DMS79 (cell line): Measurements from ENCODE around the gene SATB1.
"Not testable (repeated sequence)": the region's sequence is repeated elsewhere in the genome, so short reads cannot be mapped to it uniquely, and the experiment has no call there.

Experiments
- DNase-seq: peaks from one replicate; lab custom pipeline; 2025; lab: John Stamatoyannopoulos, UW

Gene SATB1

DNA sequence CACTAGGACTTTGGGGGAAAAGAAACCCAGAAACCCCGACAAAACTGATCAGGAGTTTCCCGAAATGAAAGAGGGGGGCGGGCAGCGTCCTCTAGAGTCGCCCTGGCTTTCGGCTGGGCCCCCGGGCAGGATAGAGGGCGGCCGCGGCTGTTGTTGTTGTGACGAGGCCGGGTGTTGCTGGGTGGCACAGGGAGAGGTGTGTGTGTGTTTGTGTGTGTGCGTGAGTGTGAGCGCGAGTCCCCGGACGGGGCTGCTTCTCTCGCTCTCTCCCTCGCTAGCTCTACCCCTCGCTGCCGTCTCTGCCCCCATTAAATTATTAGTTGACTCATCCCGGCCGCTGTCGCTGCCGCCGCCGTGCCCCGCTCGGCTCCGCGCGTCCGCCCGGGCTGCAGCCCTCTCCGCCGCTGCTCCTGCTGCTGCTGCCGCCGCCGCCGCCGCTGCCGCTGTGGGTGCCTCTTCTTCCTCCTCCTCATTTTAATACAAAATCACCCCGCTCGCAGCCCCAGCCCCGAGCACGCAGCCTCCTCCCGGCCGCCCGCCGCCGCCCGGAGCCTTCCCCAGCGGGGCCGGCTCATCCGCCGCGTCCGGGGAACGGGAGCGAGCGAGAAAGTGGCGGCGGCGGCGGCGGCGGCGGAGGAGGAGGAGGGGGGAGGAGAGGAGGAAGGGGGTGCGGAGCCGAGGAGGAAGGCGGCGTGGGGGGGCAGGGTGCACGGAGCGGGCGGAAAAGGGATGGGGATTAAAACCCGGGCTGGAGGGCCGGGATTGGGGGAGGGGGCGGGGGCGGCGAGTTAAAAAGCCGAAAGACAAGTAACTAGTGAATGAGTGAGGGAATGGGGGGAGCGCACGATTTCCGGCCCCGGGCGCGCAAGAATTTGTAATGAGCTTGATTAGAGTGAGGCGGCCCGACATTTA, at the start of gene SATB1:
Gene SATB1 (minus strand): TSS at position 611 of the 912 bp plus-strand sequence. CDS start 4,372 bp downstream, outside the sequence.
- no peak for DNase-seq

- DNase-seq = no peak
These were observed 49.1 kb upstream of the SATB1 start for GRCh38 chr3:18474202-18474601.

- DNase-seq = no peak
These were observed 44.6 kb upstream of the SATB1 start for GRCh38 chr3:18469775-18470174.

GRCh38 chr3:18466136-18466535, 41.0 kb upstream of the SATB1 start:
- DNase-seq = no peak

- no peak for DNase-seq
These were observed 29.6 kb upstream of the SATB1 start for GRCh38 chr3:18454766-18455165.

DNA sequence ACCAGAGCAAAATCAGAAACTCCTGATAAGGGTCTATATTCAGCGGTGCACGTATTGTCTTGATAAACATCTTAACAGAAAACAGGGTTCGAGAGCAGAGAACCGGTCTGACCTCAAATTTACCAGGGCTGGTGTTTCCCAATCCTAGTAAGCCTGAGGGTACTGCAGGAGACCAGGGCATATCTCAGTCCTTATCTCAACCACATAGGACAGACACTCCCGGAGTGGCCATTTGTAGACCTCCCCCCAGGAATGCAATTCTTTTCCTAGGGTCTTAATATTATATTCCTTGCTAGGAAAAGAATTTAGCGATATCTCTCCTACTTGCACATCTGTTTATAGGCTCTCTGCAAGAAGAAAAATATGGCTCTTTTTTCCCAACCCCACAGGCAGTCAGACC, 24.5 kb upstream of the SATB1 start:
- not testable (repeated sequence) for DNase-seq

GRCh38 chr3:18447720-18448119, 22.6 kb upstream of the SATB1 start:
- DNase-seq = no peak

DNA sequence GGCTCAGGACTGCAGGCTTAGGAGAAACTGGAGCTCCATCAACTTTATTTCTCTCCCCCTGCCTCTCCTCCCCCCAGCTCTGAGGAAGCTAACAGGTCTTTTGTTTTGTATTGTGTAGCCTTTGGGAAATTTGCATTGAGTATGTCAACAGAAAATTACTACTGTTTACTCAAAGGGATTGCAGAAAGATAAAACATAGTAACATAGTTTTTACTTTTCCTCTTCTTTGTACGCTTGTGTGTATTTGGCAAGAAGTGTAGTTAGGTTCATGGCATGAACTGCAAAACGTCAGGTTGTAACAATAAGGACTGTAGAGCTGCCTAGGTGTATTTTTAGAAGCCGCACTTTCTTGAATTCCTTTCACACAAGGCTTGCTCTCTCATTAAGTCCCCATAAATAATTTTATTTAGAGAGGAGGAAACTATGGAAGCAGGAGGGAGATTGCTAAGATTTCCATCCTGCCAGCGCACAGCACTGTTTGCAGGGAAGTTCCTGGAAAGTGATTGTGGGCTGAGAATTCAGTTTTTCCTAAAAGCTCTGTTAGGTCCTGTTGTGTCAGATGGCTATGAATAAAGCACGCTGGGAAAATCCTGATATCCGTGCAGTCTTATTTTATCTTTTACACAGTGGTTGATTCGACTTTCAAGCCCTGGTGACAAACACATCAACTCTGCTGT, 21.1 kb upstream of the SATB1 start:
- no peak for DNase-seq

GRCh38 chr3:18445401-18446148, 20.4 kb upstream of the SATB1 start:
- DNase-seq = no peak

- DNase-seq = no peak
These were observed 19.7 kb upstream of the SATB1 start for GRCh38 chr3:18444595-18445400.

- no peak for DNase-seq
These were observed 18.8 kb upstream of the SATB1 start for GRCh38 chr3:18443665-18444594.

DNA sequence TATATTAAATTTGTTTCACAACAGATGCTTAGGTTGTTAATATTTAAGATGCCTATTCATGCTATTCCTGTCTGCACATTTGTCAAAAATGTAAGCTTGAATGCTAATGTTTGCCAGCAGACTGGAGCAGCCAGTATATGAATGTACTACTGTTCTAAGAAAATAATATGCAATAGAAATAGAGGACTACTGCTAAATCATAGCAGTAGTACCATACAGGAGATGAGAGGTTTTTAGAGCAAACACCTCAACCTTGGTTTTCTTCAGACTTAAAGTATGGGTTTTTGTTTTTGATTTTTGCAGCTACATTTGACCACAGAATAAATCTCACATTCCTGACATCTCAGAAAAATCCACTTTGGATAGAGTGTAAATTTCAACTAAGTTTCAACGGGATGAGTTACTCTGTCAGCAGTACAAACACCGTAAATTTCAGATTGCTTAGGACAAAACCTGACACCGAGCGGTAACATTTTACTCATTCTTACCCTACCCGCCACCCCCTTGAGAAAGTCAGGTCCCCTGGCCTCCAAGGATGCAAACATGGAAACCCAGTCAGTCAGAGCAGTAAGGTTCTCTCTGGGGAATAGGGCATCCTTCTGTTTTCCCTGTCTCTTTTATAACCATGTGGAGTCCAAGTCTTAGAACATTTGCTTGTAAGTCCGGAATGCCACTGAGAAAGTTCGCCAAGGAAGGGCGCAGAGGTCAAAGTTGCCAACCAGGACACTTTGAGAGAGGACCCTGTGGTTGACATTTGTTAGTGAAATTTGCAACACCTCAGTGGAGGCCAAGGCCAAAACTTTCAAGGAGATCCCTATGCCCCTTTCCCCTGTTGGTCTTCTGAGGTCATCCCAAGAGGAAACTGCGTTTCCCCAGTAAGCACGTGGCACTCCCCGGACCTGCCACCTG, 17.9 kb upstream of the SATB1 start:
- no peak for DNase-seq

- no peak for DNase-seq
These were observed 16.4 kb upstream of the SATB1 start for GRCh38 chr3:18441551-18441950.

GRCh38 chr3:18440066-18440722, 15.1 kb upstream of the SATB1 start:
- no peak for DNase-seq

DNA sequence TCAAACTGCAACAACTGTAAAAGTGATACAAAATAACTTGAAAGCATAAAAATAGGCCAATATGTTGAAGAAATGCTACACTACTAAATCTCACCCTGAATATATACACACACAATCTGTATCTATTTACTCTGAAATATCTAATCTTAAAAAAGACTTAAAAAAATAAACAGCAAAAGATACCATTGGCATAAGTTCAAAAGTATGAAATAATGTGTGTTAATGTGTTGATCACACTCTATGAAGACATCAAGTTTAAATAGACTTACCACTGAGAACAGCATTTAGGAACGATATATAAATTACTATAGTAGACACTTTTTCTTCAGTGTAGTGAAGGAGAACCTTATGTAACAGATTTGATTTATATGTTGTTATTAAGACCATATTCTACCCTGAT, 14.1 kb upstream of the SATB1 start:
- DNase-seq = no peak

GRCh38 chr3:18438586-18438985, 13.4 kb upstream of the SATB1 start:
- DNase-seq = no peak

DNA sequence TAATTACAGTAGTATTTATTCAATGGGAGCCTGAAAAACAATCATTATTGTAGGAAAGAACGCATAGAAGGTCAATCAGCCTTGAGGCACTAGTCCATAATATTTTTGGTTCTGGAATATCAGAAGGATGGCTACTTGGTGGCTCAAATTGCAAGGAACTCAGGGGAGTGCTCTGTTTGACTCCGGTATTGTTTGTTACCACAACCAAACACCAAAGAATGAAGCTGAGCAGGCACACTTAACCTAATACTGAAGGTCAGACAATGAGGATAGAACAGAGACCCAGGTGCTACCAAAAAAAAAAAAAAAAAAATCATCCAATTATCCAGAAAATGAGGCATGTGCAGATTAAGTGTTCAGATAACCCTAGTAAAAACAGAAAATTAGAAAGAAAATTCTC, 11.1 kb upstream of the SATB1 start:
- DNase-seq = no peak

GRCh38 chr3:18434711-18435110, 9.6 kb upstream of the SATB1 start:
- no peak for DNase-seq

GRCh38 chr3:18432752-18433151, 7.6 kb upstream of the SATB1 start:
- DNase-seq = no peak
